Putamen (tissue), 1 donor: ENCODE measurements around the gene SH2D3A.
"Not testable (repeated sequence)": the region's sequence is repeated elsewhere in the genome, so short reads cannot be mapped to it uniquely, and the experiment has no call there.

Source experiments
- DNase-seq: peaks from one replicate; pipeline ENCODE4 v3.0.0-alpha.2; 2016; ENCODE audit warnings: low spot score

SH2D3A gene

DNA sequence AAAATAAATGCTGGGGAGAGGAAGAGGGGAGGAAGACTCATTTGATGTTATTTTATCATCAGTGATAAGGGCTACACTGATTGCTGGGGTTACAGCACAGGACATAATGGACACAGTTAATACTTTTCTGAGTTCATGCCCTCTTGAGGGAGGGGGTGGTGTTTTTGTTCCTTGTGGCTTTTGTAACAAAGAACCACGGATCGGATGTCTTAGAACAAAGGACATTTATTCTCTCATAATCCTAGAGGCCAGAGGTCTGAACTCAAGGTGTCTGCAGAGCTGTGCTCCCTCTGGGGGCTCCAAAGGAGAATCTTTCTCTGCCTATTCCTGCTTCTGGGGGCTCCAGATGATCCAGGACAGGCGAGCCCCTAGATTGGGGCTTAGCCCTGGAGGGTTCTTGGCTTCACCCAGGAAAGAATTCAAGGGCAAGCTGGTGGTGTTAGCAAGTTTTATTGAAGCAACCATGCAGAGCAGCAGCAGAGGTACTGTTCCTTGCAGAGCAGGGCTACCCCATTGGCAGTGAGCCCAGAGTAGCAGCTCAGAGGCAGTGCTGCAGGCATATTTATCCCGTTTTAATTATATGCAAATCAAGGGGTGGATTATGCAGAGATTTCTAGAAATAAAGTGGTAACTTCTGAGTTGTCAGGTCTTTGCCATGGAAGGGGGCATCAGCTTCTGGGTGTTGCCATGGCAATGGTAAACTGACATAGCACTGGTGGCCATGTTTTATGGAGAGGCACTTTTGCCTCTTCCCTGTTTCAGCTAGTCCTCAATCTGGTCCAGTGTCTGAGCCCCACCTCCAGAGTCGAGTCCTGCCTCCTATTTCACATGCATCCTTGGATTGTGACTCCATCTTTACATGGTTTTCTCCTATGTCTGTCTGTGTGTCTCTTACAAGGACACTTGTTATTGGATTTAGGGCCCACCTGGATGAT is 23.2 kb upstream of the SH2D3A start:
- DNase-seq: no peak

DNA sequence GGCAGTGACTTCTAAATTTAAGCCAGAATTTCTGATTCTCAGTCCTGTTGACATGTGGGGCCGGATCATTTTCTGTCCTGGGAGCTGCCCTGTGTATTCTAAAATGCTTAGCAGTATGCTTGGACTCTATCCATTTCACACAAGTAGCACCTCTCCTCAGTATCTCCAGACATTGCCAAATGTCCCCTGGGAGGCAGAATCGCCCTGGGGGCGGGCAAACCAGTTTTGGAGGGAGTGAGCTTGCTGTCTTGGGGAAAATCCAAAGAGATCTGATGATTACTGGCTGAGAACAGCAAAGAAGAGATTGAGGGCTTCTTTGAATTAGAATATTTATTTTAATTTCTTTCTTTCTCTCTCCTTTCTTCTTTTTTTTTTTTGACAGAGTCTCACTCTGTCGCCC is 21.7 kb upstream of the SH2D3A start:
- no peak for DNase-seq

DNA sequence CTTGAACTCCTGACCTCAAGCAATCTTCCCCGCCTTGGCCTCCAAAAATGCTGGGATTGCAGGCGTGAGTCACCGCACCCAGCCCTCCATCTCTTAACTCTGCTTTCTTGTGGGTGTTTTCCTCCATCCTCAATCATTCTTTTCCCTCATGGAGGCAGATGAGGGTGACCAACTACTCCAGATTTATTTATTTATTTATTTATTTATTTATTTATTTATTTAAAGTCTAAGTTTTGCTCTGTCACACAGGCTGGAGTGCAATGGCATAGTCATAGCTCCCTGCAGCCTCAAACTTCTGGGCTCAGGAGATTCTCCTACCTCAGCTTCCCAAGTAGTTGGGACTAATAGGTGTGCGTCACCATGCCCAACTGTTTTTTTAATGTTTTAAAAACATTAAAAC is 20.2 kb upstream of the SH2D3A start:
- no peak for DNase-seq

DNA sequence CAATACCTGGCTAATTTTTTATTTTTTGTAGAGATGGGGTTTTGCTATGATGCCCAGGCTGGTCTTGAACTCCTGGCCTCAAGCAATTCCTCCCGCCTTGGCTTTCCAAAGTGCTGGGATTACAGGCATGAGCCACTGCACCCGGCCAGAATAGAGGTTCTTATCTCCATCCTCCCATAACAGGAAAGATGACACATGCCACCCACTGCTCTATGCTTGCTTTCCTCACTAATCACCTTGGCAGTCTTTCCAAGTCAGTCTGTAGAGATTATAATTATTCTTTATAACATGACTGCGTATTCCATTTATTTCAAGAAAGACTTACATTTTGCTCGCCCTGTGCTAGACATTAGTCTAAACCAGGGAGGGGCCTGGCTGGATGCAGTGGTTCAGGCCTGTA is 12.0 kb upstream of the SH2D3A start:
- DNase-seq: no peak

DNA sequence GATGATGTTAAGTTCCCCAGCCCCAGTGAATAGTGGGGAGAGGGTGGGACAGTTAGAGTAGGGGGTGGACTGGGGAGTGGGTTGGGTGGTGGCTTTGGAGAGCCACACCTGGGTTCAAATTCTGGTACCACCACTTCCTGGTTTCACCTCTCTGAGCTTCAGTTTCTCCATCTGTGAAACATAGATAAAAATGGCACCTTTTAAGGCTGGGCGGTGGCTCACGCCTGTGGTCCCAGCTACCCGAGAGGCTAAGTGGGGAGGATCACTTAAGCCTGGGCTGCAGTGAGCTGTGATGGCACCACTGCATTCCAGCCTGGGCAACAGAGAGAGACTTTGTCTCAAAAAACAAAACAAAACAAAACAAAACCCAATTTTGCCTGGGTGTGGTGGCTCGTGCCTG is 11.2 kb upstream of the SH2D3A start:
- DNase-seq: no peak

DNA sequence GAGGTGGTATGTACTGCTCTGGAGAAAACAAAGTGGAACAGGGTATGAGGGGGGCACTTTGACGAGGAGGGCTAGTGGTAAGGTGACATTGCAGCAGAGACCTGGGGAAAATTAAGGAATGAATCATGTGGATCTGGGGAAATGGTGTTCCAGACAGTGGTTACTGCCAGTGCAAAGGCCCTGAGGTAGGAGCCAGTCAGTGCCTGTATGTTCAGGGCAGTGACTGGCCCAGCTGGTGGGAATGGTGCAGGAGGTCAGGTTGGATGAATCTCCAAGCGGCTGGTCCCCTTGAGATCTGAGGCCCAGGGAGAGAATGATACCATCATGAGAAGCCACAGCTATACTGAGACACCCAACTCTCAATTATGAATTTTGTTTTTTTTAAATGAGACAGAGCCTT is 10.2 kb upstream of the SH2D3A start:
- no peak for DNase-seq

DNA sequence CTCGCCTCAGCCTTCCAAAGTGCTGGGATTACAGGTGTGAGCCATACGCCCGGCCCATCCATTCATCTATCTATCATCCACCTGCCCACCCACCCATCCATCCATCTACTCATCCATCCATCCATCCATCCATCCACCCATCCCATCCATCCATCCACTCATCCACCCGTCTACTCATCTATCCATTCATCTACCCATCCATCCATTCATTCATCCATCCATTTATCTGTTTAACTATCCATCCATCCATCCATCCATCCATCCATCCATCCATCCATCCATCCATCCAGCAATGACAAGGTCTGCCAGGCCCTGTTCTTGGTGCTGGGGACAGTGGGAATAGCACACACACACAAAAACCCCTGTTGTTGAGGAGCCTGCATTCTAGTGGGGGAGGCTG is 9.8 kb upstream of the SH2D3A start:
- DNase-seq: no peak

DNA sequence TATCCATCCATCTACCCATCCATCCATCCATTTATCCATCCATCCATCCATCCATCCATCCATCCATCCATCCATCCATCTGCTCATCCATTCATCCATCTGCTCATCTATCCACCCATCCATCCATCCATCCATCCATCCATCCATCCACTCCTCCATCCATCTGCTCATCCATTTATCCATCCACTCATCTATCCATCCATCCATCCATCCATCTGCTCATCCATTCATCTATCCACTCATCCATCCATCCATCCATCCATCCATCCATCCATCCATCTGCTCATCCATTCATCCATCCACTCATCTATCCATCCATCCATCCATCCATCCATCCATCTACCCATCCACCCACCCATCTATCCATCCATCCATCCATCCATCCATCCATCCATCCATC is 8.8 kb upstream of the SH2D3A start:
- DNase-seq: not testable (repeated sequence)

DNA sequence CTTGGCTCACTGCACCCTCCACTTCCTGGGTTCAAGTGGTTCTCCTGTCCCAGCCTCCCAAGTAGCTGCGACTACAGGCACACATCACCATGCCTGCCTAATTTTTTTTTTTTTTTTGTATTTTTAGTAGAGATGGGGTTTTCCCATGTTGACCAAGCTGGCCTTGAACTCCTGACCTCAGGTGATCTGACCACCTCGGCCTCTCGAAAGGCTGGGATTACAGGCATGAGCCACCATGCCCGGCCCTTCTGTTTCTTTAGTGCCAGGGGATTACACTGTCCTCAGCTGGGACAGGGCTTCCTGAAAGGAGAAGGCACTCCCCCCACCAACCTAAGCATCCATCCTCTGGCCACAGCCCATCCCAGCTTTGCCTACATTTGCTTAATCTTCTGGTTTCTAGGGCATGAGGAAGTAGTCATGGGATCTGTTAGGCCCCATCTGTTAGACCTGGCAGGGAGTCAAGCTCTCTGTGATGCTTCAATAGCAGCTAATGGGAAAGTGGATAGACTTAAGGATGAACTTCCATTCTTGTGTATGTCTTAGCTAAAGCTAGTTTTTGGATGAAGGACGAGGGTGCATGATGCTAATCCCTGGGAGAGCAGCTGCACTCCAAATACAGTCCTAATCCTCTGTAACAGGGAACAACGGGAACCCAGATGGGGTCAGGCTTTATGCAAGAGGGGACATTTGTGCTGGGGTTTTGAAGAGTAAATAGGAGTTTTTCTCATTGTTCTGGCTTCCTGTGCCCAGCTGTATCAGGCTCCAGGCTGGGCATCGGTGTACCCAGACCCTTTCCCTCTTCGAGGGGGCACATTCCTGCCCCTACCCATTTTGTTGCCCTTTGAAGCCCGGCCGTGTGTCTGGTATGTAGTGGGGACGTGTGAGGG is 7.8 kb upstream of the SH2D3A start:
- no peak for DNase-seq

DNA sequence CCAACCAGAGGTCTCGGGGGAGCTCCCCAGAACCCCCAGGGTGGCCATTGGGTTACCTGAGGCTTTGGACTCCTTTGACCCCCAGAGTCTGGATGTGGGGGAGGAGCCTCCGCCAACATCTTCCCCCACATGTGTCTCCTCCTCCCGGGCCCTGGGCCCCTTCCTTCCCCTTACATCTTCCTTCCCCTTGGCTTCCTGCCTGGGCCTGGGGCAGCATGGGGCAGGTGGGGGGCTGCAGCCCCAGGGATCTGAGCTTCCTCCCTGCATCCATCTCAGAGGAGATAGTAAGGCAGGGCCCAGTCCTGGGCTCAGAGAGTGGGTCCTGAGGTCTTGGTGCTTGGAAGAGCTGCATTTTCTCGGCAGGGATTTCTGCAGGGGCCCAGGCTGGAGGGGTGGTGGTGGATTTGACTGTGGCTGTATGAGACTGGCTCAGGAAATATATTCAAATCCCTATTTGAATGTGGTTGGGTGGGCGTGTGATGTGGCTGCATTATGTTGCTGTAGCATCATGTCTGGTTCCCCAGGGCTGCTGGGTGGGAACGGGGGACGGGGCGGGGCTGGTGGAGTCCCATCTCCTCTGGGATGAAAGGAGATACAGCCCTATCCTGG is 6.2 kb upstream of the SH2D3A start:
- DNase-seq: peak; percentile 21

DNA sequence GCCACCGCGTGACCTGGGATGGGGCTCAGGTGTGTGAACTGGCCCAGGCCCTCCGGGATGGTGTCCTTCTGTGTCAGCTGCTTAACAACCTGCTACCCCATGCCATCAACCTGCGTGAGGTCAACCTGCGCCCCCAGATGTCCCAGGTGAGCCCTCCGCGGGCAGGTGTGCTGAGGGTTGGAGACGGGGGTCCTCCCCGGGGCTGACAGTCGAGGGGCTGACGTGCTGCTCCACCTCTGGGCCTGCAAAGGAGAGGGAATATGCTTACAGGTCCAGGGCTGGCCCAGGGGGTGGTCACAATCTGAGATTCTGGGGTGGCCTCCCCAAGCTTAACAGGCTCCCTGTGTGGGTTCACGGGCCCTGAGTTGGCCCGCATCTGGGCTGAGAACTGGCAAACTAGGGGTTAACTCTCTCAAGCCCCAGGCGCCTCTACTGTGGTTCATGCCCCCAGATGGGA is 5.7 kb upstream of the SH2D3A start:
- DNase-seq: no peak

DNA sequence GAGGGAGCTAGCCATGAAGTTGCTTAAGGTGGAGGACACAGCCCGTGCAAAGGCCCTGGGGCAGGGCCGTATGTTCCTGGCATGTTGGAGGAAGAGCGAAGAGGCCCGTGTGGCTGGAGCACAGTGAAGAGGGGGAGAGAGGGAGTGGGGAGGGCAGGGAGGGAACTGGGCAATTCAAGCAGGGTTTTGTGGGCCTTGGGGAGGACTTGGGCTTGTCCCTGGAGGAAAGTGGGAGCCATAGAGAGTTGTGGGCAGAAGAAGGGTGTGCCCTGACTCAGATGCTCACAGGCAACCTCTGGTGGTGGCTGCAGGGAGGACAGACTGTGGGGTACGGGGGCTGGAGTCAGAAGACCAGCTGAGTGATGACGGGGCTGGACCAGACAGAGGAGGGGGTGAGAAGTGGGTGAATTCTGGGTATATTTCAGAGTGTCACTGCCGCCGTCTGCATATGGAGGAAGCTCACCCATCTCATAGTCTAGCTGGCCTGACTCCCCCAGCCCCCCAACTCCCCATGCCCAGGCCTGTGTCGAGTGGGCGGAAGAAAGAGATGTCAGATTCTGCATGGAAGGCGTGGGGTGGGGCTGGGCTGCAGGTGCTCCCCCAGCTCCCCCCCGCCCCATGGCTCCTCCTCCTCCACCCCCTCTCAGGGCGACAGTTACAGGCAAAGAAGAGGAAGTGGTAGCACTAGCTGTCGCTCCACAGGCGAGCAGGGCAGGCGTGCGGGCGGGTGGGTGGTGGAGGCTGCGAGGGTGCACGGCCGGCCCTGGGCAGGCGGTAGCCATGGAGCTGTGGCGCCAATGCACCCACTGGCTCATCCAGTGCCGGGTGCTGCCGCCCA is 5.0 kb upstream of the SH2D3A start, which contains the start of gene VAV1:
Gene VAV1 (plus strand): TSS at position 681 of the 838 bp plus-strand sequence. CDS start 100 bp downstream, at position 781.
- DNase-seq: peak; percentile 28

DNA sequence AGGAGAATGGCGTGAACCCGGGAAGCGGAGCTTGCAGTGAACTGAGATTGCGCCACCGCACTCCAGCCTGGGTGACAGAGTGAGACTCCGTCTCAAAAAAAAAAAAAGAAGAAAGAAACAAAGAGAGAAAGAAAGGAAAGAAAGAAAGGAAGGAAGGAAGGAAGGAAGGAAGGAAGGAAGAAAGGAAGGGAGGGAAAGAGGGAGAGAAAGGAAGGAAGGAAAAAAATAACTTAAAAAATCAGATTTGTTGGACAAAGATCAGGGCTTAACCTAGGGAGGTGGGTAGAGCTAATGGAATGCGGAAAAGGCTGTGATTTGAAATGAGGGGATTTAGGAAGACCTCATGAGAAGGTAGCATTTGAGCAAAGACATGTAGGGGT is 4.4 kb upstream of the SH2D3A start:
- DNase-seq: not testable (repeated sequence)

DNA sequence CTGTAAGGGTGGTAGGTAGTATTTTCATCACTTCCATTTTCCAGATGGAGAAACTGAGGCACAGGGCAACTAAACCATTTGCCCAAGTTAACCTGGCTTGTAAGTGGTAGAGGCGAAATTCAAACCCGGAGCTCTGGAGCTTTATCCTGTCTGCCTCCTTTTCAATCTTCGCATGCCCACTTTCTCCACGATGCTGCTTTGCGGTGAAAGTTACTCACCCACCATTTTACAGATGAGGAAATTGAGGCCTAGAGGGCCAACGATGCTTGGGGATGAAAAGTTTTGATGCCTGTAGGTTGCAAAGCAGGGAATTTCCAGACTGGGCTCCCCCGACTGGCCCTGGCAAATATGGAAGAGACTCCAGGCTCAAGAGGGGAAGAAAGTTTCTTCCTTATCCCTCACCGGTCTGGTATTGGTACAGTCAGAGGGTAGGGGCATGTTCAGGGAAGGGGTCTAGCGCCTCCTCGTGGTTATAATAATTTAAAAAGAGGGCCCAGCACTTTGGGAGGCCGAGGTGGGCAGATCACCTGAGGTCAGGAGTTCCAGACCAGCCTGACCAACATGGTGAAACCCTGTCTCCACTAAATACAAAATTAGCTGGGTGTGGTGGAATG is 1.9 kb upstream of the SH2D3A start:
- no peak for DNase-seq

DNA sequence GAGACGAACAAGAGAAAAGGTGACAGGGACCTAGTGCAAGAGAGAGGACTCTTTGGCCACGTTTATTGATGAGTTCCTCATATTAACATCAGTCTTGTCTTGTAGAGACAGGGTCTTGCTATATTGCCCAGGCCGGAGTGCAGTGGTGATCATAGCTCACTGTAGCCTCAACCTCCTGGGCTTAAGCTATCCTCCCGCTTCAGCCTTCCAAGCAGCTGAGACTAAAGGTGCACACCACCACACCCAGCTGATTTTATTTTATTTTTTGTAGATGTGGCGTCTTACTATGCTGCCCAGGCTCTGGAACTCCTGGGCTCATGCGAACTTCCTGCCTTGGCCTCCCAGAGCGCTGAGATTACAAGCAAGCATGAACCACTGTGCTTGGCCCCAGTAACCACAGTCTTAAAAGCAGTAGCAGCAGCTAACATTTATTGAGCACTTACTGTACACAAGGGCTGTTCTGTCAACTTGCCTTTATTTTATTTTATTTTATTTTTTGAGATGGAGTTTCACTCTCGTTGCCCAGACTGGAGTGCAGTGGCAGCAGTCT is 1.1 kb upstream of the SH2D3A start:
- DNase-seq: no peak

DNA sequence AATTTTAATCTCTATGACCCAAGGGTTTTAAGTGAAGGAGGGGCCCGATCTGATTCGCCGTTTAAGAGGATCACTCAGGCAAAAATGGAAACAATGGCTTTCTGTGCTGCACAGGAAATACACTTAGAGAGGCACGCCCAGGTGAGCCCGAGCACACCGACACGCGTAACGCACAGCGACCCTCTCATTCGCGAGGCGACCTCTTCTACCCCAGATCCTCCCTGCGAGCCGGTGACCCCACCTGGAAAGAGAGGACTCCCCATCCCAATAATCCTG is 216 bp downstream of the SH2D3A start:
- DNase-seq: no peak

DNA sequence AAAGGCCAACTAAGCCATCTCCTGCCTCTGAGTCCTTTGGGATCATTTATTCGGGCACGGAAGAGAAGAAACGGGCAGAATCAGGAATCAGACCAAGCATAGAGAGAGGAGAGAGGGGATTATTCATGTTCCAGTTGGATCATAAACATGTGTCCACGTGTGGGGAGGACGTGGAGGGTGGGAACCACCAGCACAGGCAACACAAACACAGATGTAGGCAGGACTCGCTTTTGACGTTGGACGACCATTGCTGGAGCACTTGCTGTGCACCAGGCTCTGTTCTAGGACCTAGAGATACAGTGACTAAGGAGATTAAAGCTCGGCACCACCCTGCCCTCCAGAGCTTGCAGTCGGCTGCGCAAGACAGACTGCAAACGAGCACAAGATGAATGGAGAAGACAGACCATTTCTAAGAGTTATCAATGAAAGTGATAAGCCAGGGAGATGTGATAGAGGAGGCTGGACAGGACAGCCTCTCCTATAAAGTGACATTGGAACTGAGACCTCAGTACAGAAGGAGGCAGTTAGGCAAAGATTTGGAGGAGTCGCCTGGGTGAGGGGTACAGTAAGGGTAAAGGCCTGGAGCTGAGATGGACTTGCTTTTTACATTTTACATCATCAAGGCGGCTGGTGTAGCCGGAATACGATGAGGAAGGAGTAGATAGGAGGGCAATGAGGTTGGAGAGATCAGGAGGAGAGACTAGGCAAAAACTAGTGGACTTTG is 716 bp downstream of the SH2D3A start:
- no peak for DNase-seq

DNA sequence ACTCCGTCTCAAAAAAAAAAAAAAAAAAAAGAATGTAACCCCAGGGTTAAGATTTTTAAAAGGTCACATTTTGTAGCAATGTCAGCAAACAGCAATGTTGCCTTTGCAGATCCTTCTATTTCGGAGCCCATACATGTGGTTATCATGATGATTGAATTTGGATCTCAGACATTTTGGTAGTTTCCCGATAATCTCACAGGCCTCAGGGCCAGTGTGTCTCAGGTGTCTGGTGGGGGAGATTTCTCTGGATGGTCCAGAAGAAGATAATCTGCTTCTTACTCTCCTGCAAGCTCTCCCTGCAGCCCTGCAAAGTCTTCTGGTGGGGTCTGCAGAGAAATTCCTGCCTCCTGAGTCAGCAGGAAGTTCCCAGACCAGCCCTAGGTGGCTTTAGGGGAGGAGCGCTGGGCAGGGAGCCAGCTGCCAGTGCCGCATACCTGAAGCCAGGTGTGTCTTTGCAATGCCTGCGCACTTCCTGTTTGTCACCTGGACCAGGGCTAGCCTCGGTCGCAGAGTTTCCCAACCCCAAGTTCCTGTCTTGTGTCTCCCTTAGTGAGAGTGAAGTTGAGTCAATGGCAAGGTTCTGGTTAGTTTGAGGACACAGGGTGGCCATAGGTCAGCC is 1.4 kb downstream of the SH2D3A start:
- no peak for DNase-seq

DNA sequence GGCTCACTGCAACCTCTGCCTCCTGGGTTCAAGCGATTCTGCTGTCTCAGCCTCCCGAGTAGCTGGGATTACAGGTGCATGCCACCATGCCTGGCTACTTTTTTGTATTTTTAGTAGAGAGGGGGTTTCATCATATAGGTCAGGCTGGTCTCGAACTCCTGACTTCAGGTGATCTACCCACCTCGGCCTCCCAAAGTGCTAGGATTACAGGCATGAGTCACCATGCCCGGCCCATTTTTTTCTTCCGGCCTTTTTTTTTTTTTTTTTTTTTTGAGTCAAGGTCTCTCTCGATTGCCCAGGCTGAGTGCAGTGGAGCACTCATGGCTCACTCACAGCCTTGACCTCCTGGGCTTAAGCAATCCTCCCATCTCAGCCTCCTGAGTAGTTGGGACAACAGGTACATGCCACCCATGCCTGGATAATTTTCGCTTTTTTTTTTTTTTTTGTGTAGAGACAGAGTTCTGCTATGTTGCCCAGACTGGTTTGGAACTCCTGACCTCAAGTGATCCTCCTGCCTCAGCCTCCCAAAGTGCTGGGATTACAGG is 4.9 kb downstream of the SH2D3A start:
- DNase-seq: not testable (repeated sequence)
